ENCODE results near the gene SLC9A2.

SLC9A2 gene

GRCh38 chr2:102618452-102619413, 620 bp upstream of the SLC9A2 start:
- DNase-seq, result no peak

- no peak for DNase-seq
These were observed 979 bp downstream of the SLC9A2 start for GRCh38 chr2:102620332-102620731.

- DNase-seq, result no peak
These were observed 2.3 kb downstream of the SLC9A2 start for GRCh38 chr2:102621630-102622029.

- DNase-seq, result no peak
These were observed 3.3 kb downstream of the SLC9A2 start for GRCh38 chr2:102622646-102623045.

- DNase-seq, result no peak
These were observed 11.1 kb downstream of the SLC9A2 start for GRCh38 chr2:102630458-102630857.

- no peak for DNase-seq
These were observed 13.2 kb downstream of the SLC9A2 start for GRCh38 chr2:102632380-102633175.

- no peak for DNase-seq
These were observed 15.5 kb downstream of the SLC9A2 start for GRCh38 chr2:102634831-102635241.

GRCh38 chr2:102635317-102635716, 16.0 kb downstream of the SLC9A2 start:
- no peak for DNase-seq

- DNase-seq, result no peak
These were observed 17.0 kb downstream of the SLC9A2 start for GRCh38 chr2:102636283-102636907.

GRCh38 chr2:102637358-102637757, 18.0 kb downstream of the SLC9A2 start:
- no peak for DNase-seq

- DNase-seq, result no peak
These were observed 20.1 kb downstream of the SLC9A2 start for GRCh38 chr2:102639429-102639828.

GRCh38 chr2:102652126-102652525, 32.8 kb downstream of the SLC9A2 start:
- DNase-seq, result no peak

- no peak for DNase-seq
These were observed 38.4 kb downstream of the SLC9A2 start for GRCh38 chr2:102657770-102658169.

GRCh38 chr2:102660070-102660469, 40.7 kb downstream of the SLC9A2 start:
- DNase-seq, result no peak

- DNase-seq, result no peak
These were observed 41.2 kb downstream of the SLC9A2 start for GRCh38 chr2:102660574-102660973.

- DNase-seq, result no peak
These were observed 42.5 kb downstream of the SLC9A2 start for GRCh38 chr2:102661846-102662245.

- DNase-seq, result no peak
These were observed 43.5 kb downstream of the SLC9A2 start for GRCh38 chr2:102662833-102663232.

GRCh38 chr2:102663381-102663780, 44.0 kb downstream of the SLC9A2 start:
- DNase-seq, result no peak

- DNase-seq, result no peak
These were observed 45.1 kb downstream of the SLC9A2 start for GRCh38 chr2:102664471-102664909.

GRCh38 chr2:102667072-102667471, 47.7 kb downstream of the SLC9A2 start:
- DNase-seq, result no peak

- no peak for DNase-seq
These were observed 48.8 kb downstream of the SLC9A2 start for GRCh38 chr2:102668171-102668570.

- no peak for DNase-seq
These were observed 50.0 kb downstream of the SLC9A2 start for GRCh38 chr2:102669401-102669800.

GRCh38 chr2:102672107-102672776, 52.9 kb downstream of the SLC9A2 start:
- no peak for DNase-seq
